ENCODE results near the gene PRM2.

The PRM2 gene

DNA sequence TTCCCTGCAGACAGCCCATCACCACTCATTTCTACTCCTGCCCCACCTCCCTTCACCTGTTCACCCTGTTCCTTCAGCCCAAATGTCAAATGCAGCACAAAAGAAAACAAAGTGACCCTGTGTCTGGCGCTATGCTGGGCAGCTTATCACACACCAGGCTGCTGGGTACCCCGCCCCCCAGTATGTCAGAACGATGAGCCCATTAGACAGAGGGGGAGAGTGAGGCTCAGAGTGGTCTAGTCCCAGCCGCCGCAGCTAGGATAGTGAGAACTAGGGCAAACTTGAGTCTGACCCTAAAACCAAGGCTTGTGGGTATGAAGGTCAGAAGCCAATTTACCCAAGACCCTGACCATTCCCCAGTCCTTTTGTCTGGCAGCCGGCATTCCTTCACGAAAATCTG, 11.2 kb downstream of the PRM2 start:
- no peak overlapping the region for H3K4me3 ChIP-seq (ENCODE audit: low read length)
- no peak for DNase-seq (ENCODE audit: low read depth)
- TF ChIP-seq, protein P1, sequence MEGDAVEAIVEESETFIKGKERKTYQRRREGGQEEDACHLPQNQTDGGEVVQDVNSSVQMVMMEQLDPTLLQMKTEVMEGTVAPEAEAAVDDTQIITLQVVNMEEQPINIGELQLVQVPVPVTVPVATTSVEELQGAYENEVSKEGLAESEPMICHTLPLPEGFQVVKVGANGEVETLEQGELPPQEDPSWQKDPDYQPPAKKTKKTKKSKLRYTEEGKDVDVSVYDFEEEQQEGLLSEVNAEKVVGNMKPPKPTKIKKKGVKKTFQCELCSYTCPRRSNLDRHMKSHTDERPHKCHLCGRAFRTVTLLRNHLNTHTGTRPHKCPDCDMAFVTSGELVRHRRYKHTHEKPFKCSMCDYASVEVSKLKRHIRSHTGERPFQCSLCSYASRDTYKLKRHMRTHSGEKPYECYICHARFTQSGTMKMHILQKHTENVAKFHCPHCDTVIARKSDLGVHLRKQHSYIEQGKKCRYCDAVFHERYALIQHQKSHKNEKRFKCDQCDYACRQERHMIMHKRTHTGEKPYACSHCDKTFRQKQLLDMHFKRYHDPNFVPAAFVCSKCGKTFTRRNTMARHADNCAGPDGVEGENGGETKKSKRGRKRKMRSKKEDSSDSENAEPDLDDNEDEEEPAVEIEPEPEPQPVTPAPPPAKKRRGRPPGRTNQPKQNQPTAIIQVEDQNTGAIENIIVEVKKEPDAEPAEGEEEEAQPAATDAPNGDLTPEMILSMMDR (IDR thresholded peaks at IDR 0.05; ENCODE audit: insufficient read depth, low read depth, low read length, missing control alignments): no peak

DNA sequence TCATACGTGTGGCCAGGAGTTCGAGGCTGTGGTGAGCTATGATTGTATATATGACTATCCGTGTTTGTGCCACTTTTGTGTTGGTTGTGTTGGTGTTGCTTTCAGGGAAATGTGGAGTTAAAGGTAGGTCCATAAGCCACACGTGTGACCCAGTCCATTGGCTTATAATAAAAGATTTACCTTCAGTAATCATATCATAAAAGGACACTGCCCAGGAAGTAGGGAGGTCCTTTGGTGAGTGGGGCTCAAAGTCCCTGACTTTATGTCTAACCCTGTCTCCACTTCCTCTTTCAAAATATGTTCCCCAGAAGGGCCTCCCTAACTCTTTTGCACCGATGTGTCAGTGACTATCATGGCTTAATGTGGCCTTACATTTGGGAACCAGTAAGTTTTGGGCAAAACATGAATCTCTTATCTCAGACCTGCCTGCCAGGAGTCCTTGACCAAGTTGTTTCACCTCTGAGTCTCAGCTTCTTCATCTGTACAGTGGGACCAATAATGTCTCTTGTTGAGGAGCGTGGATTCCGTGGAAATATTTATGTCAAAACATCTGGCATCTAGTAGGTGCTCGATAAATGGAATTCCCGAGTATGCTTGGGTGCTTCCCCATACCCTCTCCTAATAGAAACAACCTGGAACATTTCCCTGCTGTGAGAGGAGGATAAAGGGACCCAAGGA, 12.0 kb downstream of the PRM2 start:
- H3K4me3 ChIP-seq (ENCODE audit: low read length): no peak overlapping the region
- TF ChIP-seq, protein P1 (IDR thresholded peaks at IDR 0.05; ENCODE audit: insufficient read depth, low read depth, low read length, missing control alignments): no peak
- DNase-seq (ENCODE audit: low read depth): no peak

DNA sequence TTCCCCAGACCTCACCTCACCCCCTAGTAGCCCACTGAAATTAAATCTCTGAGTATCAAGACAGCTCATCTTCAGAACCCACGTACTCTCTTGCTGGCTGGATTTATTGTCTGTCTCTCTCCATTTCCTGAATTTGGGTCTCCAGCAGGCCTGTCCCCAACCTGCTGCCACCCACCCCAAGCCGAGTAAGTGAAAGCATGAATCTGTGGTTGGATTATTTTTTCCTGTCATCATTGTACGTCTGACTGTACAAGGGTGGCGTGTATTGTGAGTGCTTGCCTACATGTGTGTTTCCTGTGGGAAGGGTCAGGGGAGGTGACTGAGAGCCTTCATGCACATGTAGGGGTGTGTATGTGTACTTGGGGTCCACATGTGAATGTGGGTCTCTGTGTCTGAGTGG, 12.5 kb downstream of the PRM2 start:
- TF ChIP-seq, protein P1 (IDR thresholded peaks at IDR 0.05; ENCODE audit: insufficient read depth, low read depth, low read length, missing control alignments): no peak
- no peak for DNase-seq (ENCODE audit: low read depth)
- H3K4me3 ChIP-seq (ENCODE audit: low read length): no peak overlapping the region

DNA sequence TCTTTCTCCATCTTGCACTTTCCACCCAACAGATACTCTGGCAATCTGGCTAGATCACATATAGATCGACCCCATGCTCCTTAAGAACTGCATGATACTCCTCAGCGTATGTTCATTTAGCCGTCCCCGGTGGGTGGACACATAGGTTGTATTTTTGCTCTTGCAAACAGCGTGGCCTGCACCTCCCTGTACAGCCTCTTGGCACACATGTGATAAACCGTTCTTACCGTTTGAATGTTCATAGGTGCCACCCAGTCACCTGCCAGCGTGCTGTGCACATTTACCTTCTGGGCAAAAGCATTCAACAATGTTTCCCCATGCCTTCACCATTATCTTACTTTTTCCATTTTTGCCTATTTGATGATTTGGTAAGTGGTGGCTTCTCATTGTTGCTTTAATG, 13.4 kb downstream of the PRM2 start:
- TF ChIP-seq, protein P1 (IDR thresholded peaks at IDR 0.05; ENCODE audit: insufficient read depth, low read depth, low read length, missing control alignments): no peak
- DNase-seq (ENCODE audit: low read depth): no peak
- no peak overlapping the region for H3K4me3 ChIP-seq (ENCODE audit: low read length)

DNA sequence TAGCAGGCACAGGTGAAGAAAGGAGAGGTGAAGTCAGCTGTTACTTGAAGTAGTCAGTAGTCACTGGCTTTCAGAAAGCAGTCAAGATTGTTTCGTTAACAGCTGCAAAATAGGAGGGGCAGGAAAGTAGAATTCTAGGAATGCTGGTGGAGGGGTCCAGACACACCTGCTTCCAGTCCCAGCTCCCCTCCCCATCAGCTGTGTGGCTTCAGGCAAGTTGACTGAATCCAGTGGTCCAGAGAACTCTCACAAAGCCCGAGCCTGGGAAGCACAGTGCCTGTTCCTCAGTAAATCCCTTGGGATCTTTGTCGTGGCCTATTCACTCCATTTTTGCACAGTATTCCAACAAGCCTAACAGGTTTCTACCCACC, 15.7 kb downstream of the PRM2 start:
- TF ChIP-seq, protein P1 (IDR thresholded peaks at IDR 0.05; ENCODE audit: insufficient read depth, low read depth, low read length, missing control alignments): no peak
- no peak overlapping the region for H3K4me3 ChIP-seq (ENCODE audit: low read length)
- no peak for DNase-seq (ENCODE audit: low read depth)

DNA sequence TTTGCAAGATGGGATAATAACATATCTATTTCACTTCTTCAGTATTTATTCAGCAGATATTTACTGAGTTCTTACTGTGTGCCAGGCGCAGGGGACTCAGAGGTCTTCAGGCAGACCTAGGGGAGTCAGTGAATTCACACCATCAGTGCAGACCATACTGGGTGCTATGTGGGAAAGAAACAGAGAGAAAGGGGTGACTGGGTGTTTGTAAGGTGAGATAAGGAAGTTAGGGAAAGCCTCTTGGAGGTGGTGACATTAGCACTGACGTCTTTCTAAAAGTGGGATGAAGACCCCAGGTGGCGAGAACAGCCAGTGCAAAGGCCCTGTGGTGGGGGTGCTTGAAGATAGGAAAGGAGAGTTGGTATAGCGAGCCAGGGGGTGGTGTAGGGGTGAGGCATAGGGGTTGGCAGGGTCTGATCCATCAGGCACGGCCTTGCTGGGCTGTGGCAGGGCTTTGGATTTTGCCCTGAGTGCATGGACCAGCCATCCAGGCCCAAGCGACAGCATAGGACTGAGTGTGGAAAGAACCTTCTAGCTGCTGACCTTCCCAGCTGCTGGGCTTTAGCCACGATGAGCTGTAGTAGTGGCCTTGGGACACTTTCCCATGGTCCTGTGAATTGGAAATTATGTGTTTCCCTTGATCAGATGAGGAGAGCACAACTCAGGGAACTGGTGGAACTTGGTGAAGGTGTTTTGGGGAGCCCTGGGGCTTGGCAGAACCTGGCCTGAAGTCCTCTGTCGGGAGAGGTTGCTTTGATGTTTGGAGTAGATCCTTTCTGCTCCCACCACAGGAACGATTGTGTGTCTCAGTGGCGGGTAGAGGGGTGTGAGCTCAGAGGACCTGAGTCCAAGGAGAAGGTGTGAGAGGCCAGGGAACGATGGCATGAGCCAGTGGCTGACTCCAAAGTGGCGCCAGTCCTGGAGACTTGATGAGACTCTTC, 16.4 kb downstream of the PRM2 start:
- TF ChIP-seq, protein P1 (IDR thresholded peaks at IDR 0.05; ENCODE audit: insufficient read depth, low read depth, low read length, missing control alignments): no peak
- H3K4me3 ChIP-seq (ENCODE audit: low read length): no peak overlapping the region
- DNase-seq (ENCODE audit: low read depth): no peak

Measured in epithelial cell of esophagus (primary cell).